A673 (cell line): ENCODE results near the gene CNTD1. TPM values are rescaled to one million over a fixed set of nuclear protein-coding genes. Genes with fewer than 3 reads are reported as not detected.

ENCODE experiments used
- BruUV-seq: library from RNA; stranded (reverse); fragments of 400-500 nt; replicated peaks from 2 replicates; lab custom pipeline; 2021; lab: Mats Ljungman, UMichigan
- CTCF ChIA-PET: fragments of 300-600 bp; sonication (Branson Sonifier 250); formaldehyde crosslinking; loops from one replicate; lab custom pipeline; 2022; ENCODE audit warnings: antibody characterized with exemption; lab: Charles Lee
- POLR2A ChIA-PET: fragments of 300-600 bp; sonication (Branson Sonifier 250); formaldehyde crosslinking; loops from one replicate; lab custom pipeline; 2022; ENCODE audit warnings: antibody characterized with exemption; ENCODE audit not compliant: low non-redundant PET; lab: Charles Lee
- DNase-seq: peaks from one replicate; pipeline ENCODE4 v3.0.0-alpha.2; 2015; ENCODE audit warnings: low spot score
- H3K27ac ChIP-seq: fragments of 200-600 bp; sonication (generic); 2 replicates; pipeline ENCODE4 v1.5.1; 2016; ENCODE audit warnings: mixed run types, low read depth, mild to moderate bottlenecking, mixed read lengths, antibody characterized with exemption, low read length; ENCODE audit not compliant: poor library complexity, severe bottlenecking
- H3K27me3 ChIP-seq: fragments of 200-600 bp; sonication (generic); replicated peaks from 2 replicates; pipeline ENCODE4 v1.6.1; 2017; ENCODE audit warnings: mixed run types, low read depth, mild to moderate bottlenecking, mixed read lengths, antibody characterized with exemption, low read length; ENCODE audit not compliant: insufficient read depth, poor library complexity
- H3K36me3 ChIP-seq: fragments of 200-600 bp; sonication (generic); 2 replicates; pipeline ENCODE4 v1.6.1; 2016; ENCODE audit warnings: mixed run types, mild to moderate bottlenecking, mixed read lengths, antibody characterized with exemption, low read length; ENCODE audit not compliant: insufficient read depth, poor library complexity, severe bottlenecking
- H3K4me1 ChIP-seq: fragments of 200-600 bp; sonication (generic); 2 replicates; pipeline ENCODE4 v1.6.1; 2017; ENCODE audit warnings: mixed run types, mild to moderate bottlenecking, mixed read lengths, antibody characterized with exemption, low read length; ENCODE audit not compliant: insufficient read depth, poor library complexity, severe bottlenecking
- H3K4me3 ChIP-seq: fragments of 200-600 bp; sonication (generic); 2 replicates; pipeline ENCODE4 v1.5.1; 2016; ENCODE audit warnings: low read depth, mixed run types, mild to moderate bottlenecking, mixed read lengths, low read length; ENCODE audit not compliant: poor library complexity, severe bottlenecking
- H3K9me3 ChIP-seq: fragments of 200-600 bp; sonication (generic); 2 replicates; pipeline ENCODE4 v1.6.1; 2016; ENCODE audit warnings: mixed run types, low read depth, mild to moderate bottlenecking, mixed read lengths, antibody characterized with exemption, low read length; ENCODE audit not compliant: poor library complexity, severe bottlenecking
- CTCF ChIP-seq: fragments of 300-800, 200-600 bp; sonication (generic); conservative IDR thresholded peaks from 2 replicates; pipeline ENCODE4 v1.5.1; 2017; ENCODE audit warnings: low read depth, mild to moderate bottlenecking, antibody characterized with exemption, low read length, moderate library complexity, mixed read lengths
- EZH2 ChIP-seq: fragments of 200-600 bp; sonication (generic); IDR thresholded peaks from 2 replicates; pipeline ENCODE4 v1.6.1; 2017; ENCODE audit warnings: borderline replicate concordance, low read depth, mild to moderate bottlenecking, mixed read lengths, antibody characterized with exemption, low read length; ENCODE audit not compliant: poor library complexity, severe bottlenecking
- intact Hi-C: fragments of 100-400 bp; cut with micrococcal nuclease; formaldehyde crosslinking; loops from one replicate; pipeline ENCODE4 v1.10.0; 2022; ENCODE audit not compliant: unreplicated experiment
- microRNA-seq: library from miRNA; unstranded; fragments of <30 nt; microRNA quantifications from one replicate; pipeline ENCODE4 v1.2.0, GENCODE V29; 2021
- total RNA-seq: library from RNA; stranded (reverse); gene quantifications from 2 replicates; pipeline ENCODE4 v1.2.3, GENCODE V29; 2021

The CNTD1 gene
- total RNA-seq, 1 experiment from 2014 or later = not detected

- H3K36me3 ChIP-seq = no peaks in the 10 kb centered on the region
- intact Hi-C loops = no loop called here
- H3K4me1 ChIP-seq = no peaks in the 10 kb centered on the region
- POLR2A ChIA-PET = no interaction called here
- DNase-seq = no peak
- no peak overlapping the region for H3K27ac ChIP-seq
- H3K9me3 ChIP-seq = no peaks in the 10 kb centered on the region
- no peaks in the 10 kb centered on the region for H3K27me3 ChIP-seq
- TF ChIP-seq CTCF = no peak
- TF ChIP-seq EZH2 = no peak
- BruUV-seq = no TSS peak
- CTCF ChIA-PET = no interaction called here
- no peak overlapping the region for H3K4me3 ChIP-seq
These were observed 58.7 kb downstream of the CNTD1 start for GRCh38 chr17:42857389-42857788.

Small RNAs within 50 kb of the gene (microRNA-seq; reads per million reads assigned to microRNA genes)
- gene MIR6781 = not detected

Other genes with a start within 250 kb of the CNTD1 start
- 0.59 and 0.60 TPM in 2 replicates for gene HSD17B1, start 245.9 kb upstream of the CNTD1 start, total RNA-seq
- 71.5 and 78.2 TPM in 2 replicates for gene COASY, start 236.7 kb upstream of the CNTD1 start, total RNA-seq
- 32.8 and 33.7 TPM in 2 replicates for gene MLX, start 231.8 kb upstream of the CNTD1 start, total RNA-seq
- gene PSMC3IP, start 221.1 kb upstream of the CNTD1 start, total RNA-seq = 30.9 and 31.9 TPM in 2 replicates
- gene RETREG3, start 189.5 kb upstream of the CNTD1 start, total RNA-seq = 23.2 and 30.0 TPM in 2 replicates
- 85.8 and 87.4 TPM in 2 replicates for gene TUBG1, start 189.2 kb upstream of the CNTD1 start, total RNA-seq
- gene TUBG2, start 139.6 kb upstream of the CNTD1 start, total RNA-seq = 14.6 and 19.2 TPM in 2 replicates
- gene PLEKHH3, start 121.9 kb upstream of the CNTD1 start, total RNA-seq = 11.9 and 16.8 TPM in 2 replicates
- gene CCR10, start 117.0 kb upstream of the CNTD1 start, total RNA-seq = 0.52 and 0.55 TPM in 2 replicates
- 5.6 and 6.7 TPM in 2 replicates for gene CNTNAP1, start 116.3 kb upstream of the CNTD1 start, total RNA-seq
- gene EZH1, start 53.8 kb upstream of the CNTD1 start, total RNA-seq = 16.4 and 19.5 TPM in 2 replicates
- 3.8 and 5.0 TPM in 2 replicates for gene RAMP2, start 37.6 kb upstream of the CNTD1 start, total RNA-seq
- 34.3 and 35.6 TPM in 2 replicates for gene VPS25, start 25.4 kb upstream of the CNTD1 start, total RNA-seq
- gene WNK4, start 18.3 kb upstream of the CNTD1 start, total RNA-seq = 0.11 and 0.37 TPM in 2 replicates
- 29.0 and 30.5 TPM in 2 replicates for gene COA3, start 157 bp upstream of the CNTD1 start, total RNA-seq
- 34.2 and 36.0 TPM in 2 replicates for gene BECN1, start 25.4 kb downstream of the CNTD1 start, total RNA-seq
- 93.7 and 120 TPM in 2 replicates for gene PSME3, start 34.5 kb downstream of the CNTD1 start, total RNA-seq
- gene AOC2, start 45.7 kb downstream of the CNTD1 start, total RNA-seq = 1.2 and 1.4 TPM in 2 replicates
- gene AOC3, start 52.3 kb downstream of the CNTD1 start, total RNA-seq = 0.62 and 0.70 TPM in 2 replicates
- gene G6PC1, start 101.9 kb downstream of the CNTD1 start, total RNA-seq = not detected in 2 replicates
- 32.9 and 36.0 TPM in 2 replicates for gene AARSD1, start 165.6 kb downstream of the CNTD1 start, total RNA-seq
- 0.64 and 1.1 TPM in 2 replicates for gene PTGES3L, start 181.2 kb downstream of the CNTD1 start, total RNA-seq
- gene RUNDC1, start 181.7 kb downstream of the CNTD1 start, total RNA-seq = 7.3 and 8.0 TPM in 2 replicates
- 547 and 560 TPM in 2 replicates for gene RPL27, start 199.6 kb downstream of the CNTD1 start, total RNA-seq
- 4.9 and 7.2 TPM in 2 replicates for gene IFI35, start 207.9 kb downstream of the CNTD1 start, total RNA-seq
- gene VAT1, start 223.5 kb downstream of the CNTD1 start, total RNA-seq = 45.2 and 47.0 TPM in 2 replicates
- gene RND2, start 226.4 kb downstream of the CNTD1 start, total RNA-seq = 5.5 and 6.7 TPM in 2 replicates